GM21526 (cell line): ENCODE measurements around the gene SV2A.
"Not testable (repeated sequence)": the region's sequence is repeated elsewhere in the genome, so short reads cannot be mapped to it uniquely, and the experiment has no call there.

ENCODE experiments used
- ATAC-seq: cut with Tn5 transposase; IDR thresholded peaks from one replicate; pipeline ENCODE4 v1.9.1; 2021; ENCODE audit warnings: moderate library complexity; ENCODE audit not compliant: unreplicated experiment, low FRiP score

Gene SV2A, protein sequence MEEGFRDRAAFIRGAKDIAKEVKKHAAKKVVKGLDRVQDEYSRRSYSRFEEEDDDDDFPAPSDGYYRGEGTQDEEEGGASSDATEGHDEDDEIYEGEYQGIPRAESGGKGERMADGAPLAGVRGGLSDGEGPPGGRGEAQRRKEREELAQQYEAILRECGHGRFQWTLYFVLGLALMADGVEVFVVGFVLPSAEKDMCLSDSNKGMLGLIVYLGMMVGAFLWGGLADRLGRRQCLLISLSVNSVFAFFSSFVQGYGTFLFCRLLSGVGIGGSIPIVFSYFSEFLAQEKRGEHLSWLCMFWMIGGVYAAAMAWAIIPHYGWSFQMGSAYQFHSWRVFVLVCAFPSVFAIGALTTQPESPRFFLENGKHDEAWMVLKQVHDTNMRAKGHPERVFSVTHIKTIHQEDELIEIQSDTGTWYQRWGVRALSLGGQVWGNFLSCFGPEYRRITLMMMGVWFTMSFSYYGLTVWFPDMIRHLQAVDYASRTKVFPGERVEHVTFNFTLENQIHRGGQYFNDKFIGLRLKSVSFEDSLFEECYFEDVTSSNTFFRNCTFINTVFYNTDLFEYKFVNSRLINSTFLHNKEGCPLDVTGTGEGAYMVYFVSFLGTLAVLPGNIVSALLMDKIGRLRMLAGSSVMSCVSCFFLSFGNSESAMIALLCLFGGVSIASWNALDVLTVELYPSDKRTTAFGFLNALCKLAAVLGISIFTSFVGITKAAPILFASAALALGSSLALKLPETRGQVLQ

DNA sequence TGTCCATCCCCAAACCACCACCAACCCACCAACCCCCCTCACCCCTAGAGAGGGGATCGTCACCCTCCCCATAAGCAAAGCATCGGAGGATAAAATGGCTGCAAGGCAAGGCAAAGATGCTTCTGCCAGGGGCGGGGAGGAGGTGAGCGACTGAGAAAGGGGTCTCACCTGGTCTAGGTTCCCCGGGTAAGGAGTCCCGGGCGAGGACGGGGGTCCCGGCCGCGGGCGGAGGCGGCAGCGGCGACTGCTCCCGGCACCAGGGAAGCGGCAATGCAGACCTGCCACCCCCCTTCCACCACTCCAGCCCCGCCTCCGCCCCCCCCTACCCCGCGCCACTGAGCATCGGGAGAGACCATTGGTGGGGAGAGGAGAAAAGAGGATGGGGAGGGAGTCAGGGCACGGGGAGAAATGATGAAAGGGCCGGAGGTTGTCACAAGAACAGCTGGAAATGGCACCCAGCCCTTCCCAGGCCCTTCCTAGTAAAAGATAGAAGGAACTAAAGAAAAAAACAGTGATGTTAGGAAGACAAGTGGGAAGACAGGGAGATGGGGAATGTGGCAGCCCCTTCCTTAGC is at the start of gene SV2A:
SV2A (minus strand) TSS at position 274 of the 574 bp plus-strand sequence. CDS start 4,004 bp downstream, outside the sequence.
- ATAC-seq = no peak

GRCh38 chr1:149967041-149967440 is 49.4 kb upstream of the SV2A start:
- no peak for ATAC-seq

GRCh38 chr1:149966405-149966804 is 48.8 kb upstream of the SV2A start:
- ATAC-seq = no peak

- no peak for ATAC-seq
Observed at GRCh38 chr1:149965440-149965839, 47.8 kb upstream of the SV2A start.

DNA sequence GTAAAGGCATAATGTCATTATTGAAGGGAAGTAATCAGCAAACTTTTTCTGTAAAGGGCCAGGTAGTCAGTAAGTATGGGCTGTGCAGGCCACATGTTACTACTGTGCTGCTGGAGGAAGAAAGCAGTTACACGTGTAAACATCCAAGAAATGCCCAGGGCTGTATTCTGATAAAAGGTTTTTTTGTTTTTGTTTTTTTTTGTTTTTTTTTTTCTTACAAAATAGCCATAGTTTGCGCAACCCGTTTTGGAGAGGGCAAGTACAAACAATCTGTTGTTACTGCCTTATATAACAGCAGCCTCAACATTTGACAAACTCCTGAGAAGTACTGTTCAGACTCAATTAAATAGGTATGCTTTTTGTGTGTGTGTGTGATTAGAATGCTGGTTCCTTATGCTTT is 45.7 kb upstream of the SV2A start:
- no peak for ATAC-seq

DNA sequence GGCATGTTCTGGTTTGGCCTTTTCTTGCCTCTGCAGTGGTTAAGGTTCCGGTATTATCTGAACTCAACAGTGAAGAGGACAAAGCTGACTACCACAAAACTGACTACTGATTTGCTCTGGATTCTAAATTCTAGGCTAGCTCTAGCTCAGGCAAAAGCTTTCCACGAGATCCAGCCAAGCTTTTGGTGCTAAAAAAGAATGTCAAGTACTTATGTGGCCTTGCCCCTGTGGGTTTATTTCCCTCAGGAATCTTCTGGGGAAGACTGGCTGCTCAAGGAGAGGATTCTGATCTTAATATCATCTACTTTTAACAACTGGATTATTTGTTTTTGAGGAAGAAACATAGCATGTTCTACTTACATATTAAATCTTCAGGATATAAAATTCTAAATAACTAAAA is 45.1 kb upstream of the SV2A start:
- ATAC-seq = no peak

DNA sequence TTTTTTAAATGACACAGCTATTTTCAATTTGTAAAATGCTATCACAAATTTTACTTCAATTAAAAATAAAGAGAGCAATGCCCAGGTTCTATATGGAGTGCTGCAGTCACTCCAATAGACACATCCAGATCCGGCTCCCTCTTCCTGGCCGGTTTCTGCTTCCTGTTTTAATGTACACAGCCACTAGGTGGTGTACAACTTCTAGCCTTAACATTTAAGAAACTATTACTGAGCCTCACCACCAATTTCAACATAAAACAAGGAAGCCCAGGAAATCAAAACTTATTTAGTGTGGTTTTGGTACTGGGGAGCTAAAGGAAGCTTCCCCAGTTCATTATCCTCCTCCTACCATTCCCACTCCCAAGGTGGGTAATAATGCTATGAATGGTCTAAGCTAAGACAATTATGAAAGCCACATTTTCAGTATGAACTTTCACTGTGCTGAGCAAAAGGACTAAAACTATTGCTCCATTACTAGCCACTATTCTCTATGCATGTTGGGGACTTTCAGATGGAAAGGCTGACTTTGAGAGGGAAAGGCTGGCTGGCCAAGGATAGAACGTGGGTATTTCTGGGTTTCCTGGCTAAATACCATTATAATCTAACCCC is 44.5 kb upstream of the SV2A start:
- no peak for ATAC-seq

- ATAC-seq = not testable (repeated sequence)
Observed at GRCh38 chr1:149957548-149957947, 39.9 kb upstream of the SV2A start.

- no peak for ATAC-seq
Observed at GRCh38 chr1:149949911-149950310, 32.3 kb upstream of the SV2A start.

DNA sequence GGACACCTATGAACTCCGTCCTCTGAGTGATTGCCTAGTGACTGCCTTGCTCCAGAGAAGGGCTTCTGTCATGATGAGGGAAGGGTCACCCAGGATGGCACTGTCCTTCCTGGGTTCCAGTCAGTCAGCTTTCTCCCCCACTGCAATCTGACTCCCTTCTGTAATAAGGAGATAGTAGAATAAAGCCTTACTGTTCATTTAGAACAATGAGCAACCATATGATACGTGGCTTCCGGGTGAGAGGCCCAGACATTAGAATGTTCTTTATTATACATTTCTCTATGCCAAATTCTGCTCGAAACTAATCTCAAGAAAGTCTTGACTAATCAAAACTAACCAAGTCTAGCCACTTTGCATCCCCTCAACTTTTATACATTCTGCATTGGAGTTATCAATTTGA is 27.6 kb upstream of the SV2A start:
- no peak for ATAC-seq

DNA sequence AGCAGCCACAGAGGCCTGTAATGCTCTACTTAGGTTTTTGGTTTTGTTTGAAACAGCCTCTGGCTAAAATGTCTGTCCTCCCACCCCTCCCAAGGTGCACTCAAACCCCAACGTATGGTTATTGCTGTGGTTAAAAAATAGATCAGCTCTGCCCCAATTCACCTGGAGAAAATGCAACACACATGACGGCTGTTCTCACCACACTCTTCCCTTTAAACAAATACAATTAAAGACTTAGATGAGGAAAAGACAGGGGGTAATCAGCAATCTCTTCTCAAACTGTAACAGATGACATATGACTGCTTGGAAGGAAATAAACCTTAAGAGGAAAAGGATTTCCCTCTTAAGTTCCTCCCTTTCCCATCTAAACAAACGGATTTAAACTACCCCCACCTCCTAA is 25.2 kb upstream of the SV2A start:
- no peak for ATAC-seq

- no peak for ATAC-seq
Observed at GRCh38 chr1:149942207-149942606, 24.6 kb upstream of the SV2A start.

- ATAC-seq = no peak
Observed at GRCh38 chr1:149940427-149940826, 22.8 kb upstream of the SV2A start.

DNA sequence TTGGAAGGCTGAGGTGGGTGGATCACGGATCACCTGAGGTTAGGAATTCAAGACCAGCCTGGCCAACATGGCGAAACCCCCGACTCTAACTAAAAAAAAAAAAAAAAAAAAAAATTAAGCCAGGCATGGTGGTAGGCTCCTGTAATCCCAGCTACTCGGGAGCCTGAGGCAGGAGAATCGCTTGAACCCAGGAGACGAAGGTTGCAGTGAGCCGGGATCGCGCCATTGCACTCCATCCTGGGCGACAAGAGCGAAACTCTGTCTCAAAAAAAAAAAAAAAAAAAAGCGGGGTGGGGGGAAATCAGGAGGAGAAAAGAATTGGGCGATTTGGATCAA is 21.0 kb upstream of the SV2A start:
- not testable (repeated sequence) for ATAC-seq

- ATAC-seq = no peak
Observed at GRCh38 chr1:149937759-149938158, 20.1 kb upstream of the SV2A start.

DNA sequence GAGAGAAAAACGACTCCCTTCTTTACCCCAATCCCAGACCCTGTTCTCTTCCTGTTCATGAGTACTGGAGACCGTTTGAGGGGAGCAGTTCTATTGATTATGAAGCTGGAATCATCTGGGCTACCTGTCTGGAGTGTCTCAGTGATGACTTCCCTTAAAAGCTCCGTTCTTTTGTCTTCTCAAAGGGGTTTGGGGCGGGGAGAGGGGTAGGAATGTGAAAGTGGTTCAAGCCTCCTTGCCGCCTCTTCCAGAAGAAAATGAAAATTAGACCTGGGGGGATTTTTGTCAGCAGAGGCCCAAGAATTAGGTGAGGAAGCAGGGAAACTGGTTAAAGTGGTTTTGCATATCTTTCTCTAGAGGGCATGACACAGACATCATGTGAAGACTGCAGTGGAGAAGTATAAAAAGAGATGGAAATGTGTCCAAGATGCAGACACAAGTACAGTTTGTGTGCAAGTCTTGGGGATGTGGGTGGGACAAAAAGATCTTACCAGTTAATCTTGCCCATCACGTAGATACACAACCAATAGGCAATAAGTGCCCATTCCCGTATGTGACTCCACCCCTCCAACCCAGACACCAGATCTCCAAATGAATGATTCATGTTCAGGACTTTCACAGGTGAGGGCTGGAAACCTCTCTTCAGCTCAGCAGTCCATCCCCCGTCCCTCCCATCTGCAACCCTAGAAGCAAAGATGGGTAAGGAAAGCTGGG is 19.5 kb upstream of the SV2A start:
- no peak for ATAC-seq

DNA sequence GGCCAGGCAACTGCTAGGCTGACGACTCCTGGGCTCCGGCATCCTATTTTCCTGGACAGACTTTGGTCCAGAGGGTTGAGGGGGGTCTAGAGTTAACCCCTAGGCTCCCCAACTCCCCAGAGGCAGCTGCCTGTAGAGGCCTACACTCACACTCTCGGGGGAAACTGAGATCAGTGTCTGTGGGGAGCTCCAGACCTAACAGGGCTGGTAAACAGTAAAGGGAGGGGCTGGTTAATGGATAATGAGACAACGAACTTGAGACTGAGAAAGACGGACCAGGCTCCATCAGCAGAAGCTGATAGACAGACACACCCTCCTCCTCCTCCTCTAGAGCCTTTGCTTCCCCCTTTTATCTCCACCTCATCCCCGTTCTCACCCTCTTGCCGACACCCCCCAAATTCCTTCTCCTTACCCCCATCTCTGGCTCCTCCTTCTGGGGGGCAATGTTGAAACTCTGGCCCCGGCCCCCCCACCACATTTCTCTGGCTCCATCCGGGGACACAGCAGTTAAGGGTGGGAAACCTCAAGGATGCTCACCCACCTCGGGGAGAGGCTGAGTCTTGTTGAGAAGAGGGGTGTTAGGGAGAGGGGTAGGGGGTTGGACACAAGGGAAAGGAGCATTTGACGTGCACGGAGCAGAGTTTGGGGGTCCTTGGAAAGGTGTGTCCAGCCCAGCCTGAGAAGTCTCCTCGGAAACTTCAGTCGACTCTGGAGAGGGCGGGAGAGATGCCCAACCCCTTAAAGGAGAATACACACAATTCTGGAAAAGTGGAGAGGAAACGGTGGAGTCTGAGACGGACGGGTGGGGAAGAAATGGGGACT is 18.7 kb upstream of the SV2A start, which contains the start of gene MTMR11:
MTMR11 (minus strand) TSS at position 710 of the 822 bp plus-strand sequence; CDS start at position 478, 232 bp downstream.
- no peak for ATAC-seq

GRCh38 chr1:149934356-149934755 is 16.7 kb upstream of the SV2A start:
- no peak for ATAC-seq

- ATAC-seq = no peak
Observed at GRCh38 chr1:149933208-149933607, 15.6 kb upstream of the SV2A start.

GRCh38 chr1:149932474-149932873 is 14.8 kb upstream of the SV2A start:
- no peak for ATAC-seq
